T-helper 9 cell (primary cell): ENCODE data around the gene ORC6.

Experiments used
- DNase-seq: peaks from one replicate; pipeline ENCODE4 v3.0.0-alpha.2; 2020

Gene ORC6

DNA sequence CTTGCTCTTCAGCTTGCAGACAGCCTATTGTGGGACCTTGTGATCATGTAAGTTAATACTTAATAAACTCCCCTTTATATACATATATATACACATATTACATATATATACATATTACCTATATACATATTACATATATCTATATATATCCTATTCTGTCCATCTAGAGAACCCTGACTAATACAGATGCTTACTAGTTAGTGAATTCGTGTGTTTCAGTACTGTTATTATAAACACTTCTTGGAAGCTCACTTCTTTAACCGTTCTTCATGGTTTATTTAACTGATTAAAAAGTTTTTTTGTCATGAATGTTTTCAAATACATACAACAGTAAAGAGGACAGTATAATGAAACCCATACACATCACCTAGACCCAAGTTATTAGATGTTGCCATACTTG lies 12.6 kb downstream of the ORC6 start:
- no peak for DNase-seq

DNA sequence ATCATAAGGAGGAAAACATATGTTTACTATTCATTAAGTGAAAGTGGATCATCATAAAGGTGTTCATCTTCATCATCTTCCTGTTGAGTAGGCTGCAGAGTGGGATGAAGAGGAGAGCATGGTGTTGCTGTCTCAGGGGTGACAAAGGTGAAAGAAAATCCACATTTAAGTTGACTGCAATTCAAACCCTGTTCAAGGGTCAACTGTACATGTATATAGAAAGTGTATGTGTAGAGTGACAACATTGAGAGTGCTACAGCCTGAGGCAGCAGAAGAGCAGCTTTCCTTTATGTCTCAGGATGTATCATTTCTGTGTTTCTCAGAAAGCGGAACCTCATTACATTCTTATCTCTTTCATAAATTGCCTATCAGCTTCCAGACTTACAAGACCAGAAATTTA lies 17.2 kb downstream of the ORC6 start:
- DNase-seq: no peak

DNA sequence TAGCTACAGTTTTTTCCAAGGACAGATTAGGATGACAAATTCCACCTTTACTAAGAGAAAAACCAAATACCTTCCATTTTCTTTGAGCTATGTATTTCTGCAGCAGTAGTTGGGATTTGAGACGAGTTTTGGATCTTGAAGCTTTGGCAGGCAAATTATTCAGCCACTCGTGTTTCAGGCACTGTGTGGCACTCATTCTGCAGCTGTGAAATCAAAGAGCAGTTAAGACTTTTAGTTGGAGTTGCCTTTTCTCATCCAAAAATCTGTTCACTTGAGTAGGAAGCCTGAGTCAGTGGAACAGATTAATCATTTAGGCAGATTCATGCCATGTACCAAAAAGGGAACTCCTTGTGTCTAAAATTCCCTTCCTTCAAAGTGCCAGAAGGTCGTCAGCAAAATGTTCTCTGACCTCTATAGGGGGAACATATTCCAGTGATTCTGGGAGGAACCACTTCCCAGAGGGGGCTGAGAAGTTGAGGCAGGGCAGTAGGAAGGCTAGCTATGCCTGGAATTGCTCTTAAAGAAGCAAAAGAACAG lies 20.1 kb downstream of the ORC6 start:
- DNase-seq: no peak

DNA sequence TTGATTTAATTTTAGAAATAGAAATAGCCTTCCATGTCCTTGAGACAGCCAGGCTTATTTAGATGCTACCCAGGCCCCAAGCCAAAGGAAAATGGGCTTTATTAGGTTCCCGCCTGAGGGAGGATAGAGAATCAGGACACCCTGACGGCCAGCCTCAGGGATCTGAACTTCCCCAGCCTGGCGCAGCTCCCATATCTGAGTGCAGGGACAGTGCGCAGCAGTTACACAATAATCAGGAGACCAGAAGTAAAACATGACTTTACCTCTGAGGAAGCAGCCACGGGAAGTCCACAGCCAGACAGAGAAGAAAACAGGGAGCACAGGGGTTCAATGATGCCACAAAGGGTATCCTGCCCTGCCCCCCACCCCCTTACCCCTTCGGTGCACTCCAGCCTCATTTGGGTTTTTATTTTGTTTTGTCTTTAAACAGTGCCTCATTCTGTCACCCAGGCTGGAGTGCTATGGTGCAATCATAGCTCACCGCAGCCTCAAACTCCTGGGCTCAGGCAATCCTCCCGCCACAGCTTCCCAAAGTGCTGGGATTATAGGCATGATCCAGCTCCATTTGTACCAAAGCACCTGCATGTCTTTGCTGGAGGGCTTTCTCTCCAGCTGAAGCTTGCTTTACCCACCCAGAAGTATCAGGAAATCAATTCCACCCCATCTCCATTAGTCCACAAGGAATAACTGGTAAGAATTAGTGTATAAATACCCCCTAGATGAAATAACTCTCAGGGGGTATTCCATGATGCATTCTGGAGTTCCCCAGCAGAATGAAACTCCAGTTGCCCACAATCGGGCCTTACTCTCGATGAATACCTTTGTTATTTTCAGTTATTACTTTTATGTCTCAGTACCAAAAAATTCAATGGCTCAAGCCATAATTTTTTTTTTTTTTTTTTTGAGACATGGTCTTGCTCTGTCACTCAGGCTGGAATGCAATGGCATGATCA lies 21.9 kb downstream of the ORC6 start:
- no peak for DNase-seq

DNA sequence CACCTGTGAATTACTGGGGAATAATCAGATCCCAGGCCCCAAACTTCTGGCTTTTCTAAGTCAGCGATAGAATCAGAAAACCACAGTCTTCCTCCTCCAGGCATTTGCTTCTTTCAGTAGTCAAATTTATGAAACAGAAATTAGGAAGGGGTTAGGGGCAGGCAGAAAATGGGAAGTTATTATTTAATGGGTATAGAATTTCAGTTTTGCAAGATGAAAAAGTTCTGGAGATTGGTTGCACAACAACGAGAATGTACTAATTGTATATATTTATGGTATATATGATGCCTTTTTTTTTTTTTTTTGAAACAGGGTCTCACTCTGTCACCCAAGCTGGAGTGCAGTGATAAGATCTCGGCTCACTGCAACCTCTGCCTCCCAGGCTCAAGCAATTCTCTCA lies 23.5 kb downstream of the ORC6 start:
- DNase-seq: no peak

DNA sequence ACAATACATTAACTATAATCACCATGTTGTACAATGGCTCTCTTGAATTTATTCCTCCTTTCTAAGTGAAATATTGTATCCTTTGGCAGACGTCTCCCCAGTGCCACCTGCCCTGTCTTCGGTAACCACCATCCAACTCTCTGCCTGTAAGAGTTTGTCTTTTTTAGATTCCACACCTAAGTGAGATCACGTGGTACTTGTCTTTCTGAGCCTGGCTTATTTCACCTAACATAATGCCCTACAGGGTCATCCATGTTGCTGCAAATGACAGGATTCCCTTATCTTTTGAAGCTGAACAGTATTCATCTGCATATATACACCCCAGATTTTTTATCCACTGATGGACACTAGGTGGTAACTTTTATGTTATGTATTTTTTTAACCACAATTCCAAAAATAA lies 24.2 kb downstream of the ORC6 start:
- no peak for DNase-seq

DNA sequence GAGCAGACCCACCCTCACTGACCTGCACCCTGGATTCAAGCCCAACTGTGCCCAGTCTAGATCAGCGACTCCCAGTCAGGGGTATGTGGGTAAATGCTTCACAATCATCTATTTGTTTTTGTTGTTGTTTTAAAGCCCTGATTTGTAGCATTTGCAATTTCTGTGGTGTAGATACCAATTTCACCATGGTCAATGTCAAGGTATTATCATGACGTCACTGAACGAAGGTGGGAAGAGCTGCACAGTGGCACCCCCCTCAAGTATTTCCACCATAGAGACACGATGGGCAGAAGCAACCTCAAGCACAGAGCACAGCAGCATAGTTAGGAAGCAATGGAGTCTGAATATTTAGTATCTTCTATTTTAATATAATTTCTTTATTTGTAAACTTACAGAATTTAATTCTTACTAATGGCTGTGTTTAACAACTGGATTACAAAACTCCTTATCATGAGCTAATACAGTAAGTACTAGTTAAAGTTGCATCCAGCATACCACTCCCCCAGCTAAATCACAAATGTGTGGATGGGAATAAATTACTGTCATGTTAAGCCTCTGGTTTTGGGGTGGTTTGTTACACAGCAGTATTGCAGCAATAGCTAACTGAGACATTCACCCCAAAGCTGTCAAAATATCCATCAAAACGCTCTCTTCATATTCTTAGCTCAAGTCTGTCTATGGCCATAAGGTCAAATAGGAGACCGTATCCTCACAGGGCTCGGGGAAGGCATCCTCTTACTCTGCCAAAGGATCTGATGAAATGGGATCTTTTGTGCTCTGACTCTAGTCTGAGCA lies 25.5 kb downstream of the ORC6 start:
- DNase-seq: no peak

DNA sequence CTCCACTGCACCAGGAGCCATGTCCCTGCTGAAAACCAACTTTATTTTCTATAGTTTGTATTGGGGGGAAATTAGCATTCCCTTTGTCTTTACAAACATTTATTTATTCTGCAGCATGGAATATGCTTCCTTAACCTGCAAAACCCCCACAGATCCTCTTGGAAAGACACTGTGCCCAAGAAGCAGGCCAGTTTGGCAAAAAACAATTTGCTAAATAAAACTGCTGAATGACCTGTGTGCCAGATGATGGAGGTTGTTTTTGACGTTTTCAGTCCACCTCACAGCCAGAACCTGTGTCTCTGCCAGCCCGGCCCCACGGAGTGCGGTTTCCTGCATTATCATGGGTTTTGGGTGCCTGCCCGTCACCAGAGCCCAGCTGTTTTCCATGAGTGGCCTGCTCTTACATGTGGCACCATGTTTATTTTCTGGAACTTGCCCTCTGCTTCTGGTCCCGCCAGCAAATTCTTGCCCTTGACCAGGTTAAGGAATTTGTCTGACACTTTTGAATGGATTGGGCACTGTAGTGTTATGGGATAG lies 26.4 kb downstream of the ORC6 start:
- DNase-seq: no peak

DNA sequence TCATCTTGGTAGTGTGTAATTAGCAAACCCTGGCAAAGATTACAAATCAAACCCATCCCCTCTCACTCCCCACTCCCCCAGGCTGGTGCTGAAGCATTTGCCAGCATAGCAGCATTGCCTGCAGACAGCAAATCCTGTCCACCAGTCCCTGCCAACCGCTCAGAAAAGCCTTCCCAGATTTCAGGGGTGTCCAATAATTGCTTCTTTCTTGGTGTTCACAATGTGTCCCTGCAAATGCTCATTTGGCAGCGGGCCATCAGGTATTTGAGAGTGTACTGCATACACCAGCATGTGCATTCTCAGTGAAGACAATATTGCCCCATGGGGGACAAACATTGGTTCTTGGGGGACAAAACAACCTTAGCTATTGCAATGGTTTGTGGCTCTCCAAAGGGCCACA lies 28.2 kb downstream of the ORC6 start:
- DNase-seq: no peak

DNA sequence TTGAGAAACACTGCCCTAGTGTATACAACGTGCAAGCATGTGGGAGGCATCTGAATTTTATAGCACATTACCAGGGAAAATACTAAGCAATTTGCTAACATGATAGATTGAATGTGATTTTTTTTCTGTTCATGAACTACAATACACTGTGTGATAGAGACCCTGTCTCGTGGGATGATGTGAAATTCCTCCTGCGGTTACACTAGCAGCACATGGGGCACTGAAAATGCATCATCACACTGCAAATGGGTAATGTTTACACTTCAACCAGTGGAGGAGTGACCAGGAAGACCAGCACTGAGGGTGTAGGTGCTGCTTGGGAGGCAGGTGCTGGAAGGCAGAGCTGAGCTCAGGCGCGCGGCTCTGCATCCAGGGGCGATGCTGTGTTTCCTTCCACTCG lies 28.8 kb downstream of the ORC6 start:
- DNase-seq: no peak

DNA sequence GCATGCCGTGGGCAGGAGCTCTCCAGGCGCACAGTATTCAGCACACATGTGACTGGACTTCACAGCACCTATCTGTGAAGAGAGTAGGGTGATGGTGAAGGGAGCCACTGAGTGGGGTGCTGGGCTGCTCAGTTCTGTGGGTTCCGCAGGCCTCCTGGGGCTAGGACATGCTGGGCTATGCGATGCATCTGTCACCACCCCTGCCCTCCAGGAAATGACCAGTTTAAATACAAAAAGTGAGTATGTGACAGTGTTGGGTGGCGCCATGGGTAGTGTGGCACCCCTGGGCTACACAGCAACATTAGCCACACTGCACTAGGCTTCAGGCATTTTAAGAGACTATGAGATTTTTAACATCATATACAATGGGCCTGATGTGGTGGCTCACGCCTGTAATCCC lies 30.1 kb downstream of the ORC6 start:
- no peak for DNase-seq

DNA sequence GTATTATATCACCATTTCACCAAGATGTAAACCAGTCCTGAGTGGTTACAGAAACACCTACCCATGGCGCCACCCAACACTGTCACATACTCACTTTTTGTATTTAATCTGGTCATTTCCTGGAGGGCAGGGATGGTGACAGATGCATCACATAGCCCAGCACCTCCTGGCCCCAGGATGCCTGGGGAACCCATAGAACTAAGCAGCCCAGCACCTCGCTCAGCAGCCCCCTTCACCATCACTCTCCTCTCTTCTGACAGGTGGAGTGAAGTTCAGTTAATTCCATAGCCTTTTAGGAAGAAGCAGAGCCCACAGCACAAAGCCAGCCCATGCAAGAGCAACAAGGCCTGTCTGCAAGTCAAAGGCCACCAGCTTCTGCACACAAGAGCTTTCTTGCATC lies 31.2 kb downstream of the ORC6 start:
- DNase-seq: no peak

DNA sequence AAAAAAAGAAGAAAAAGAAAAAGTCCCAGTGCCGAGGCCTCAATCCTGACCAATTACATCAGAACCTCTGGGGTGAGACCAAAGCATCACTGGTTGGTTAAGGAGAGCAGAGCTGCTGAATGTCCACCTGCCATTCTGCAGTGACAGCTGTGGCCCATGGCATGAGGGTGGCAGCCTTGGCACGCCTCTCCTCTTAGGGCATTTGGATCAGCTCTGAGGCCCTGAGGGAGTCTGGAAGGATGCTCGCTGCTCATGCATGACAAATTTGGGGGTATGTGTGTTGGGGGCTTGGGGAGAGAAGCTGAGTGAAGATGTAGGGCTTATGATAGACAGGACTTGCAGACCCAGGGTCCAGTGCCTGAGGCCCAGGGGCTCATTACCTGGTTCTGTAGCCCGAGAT lies 32.4 kb downstream of the ORC6 start:
- no peak for DNase-seq

DNA sequence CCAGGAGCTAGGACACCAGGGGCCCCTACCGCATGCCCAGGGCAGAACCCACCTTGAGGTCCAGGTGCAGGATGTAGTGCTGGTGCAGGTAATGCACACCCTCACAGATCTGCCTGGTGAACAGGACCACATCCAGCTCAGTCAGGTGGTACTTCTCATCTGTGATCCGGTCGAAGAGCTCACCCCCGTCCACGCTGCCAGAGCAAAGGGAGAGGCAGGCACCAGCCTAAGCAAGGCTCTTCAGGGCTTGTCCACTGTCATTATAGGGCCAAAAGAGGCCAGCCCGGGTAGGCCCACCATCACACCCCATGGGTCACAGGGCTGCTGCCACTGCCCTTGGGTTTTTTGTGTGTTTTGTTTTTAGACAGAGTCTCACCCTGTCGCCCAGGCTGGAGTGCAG lies 37.7 kb downstream of the ORC6 start:
- no peak for DNase-seq

DNA sequence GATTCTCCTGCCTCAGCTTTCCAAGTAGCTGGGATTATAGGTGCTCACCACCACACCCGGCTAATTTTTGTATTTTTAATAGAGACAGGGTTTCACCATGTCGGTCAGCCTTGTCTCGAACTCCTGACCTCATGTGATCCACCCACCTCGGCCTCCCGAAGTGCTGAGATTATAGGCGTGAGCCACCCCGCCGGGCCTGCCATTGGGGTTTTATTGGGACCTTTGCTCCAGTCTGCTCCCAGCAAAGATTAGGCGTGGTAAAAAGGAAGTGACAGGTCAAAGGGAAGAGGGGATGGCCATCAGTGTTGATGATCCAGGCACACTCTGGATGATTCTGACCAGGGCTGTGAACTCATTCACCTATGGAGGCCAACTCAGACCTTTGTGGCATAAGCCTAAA lies 38.2 kb downstream of the ORC6 start:
- DNase-seq: no peak

DNA sequence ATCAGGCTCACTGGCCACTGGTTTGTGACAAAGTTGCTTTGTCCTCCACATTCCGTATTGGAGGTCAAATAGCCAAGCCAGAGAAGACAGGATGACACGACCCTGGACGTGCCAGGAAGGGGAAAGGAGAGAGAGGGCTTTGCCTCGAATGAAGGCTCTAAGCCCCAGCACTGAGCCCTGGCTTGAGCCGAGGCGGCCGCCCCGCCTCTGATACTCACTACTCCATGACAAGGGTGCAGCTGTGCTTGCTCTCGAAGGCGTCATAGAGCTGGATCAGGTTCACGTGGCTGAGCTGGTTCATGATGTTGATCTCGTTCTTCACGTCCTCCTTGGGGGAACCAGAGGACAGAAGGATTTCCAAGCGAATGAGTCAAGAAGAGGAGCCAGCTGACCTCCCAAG lies 39.3 kb downstream of the ORC6 start:
- DNase-seq: no peak

DNA sequence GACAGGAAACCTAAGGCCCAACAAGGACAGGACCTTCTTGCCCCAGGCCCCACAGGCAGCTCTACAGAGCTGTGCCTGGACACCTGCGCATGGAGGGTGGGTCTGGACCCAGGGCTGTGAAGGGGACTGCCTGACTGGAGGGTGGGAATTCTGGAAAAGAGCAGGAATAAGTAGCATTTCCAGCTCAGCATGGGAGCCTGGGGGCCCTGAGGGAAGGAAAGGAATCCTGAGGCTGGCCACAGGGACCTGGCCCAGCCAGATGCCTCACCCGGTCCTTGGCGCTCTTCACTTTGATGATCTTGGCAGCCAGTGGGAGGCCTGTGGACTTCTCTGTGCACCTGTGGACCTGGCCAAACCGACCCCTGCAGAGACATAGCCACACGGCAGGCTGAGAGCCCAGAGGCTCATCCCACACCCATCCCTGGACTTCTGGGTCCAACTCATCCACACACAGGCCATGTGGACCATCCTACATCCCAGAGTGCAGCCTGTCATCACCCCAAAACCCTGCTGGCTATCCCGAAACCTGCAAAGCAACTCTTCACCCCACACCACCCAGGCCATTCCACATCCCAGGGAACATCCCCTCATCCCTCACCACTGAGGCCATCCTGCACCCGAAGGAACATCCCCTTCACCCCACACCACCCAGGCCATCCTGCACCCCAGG lies 40.0 kb downstream of the ORC6 start:
- DNase-seq: no peak

DNA sequence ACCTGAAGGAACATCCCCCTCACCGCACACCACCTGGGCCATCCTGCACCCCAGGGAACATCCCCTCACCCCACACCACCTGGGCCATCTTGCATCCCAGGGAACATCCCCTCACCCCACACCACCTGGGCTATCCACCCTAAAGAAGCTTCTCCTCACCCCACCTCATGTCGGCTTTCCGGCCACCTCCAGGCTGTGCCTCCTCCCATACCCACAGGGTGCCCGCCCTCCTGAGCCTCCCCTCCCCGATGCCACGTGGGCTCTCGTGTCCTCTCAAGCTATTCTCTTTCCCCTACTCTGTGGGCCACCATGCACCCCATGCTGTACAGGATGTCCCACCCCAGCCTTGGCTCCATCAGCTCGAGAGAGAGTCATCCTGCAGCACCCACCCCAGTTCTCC lies 40.7 kb downstream of the ORC6 start:
- no peak for DNase-seq

DNA sequence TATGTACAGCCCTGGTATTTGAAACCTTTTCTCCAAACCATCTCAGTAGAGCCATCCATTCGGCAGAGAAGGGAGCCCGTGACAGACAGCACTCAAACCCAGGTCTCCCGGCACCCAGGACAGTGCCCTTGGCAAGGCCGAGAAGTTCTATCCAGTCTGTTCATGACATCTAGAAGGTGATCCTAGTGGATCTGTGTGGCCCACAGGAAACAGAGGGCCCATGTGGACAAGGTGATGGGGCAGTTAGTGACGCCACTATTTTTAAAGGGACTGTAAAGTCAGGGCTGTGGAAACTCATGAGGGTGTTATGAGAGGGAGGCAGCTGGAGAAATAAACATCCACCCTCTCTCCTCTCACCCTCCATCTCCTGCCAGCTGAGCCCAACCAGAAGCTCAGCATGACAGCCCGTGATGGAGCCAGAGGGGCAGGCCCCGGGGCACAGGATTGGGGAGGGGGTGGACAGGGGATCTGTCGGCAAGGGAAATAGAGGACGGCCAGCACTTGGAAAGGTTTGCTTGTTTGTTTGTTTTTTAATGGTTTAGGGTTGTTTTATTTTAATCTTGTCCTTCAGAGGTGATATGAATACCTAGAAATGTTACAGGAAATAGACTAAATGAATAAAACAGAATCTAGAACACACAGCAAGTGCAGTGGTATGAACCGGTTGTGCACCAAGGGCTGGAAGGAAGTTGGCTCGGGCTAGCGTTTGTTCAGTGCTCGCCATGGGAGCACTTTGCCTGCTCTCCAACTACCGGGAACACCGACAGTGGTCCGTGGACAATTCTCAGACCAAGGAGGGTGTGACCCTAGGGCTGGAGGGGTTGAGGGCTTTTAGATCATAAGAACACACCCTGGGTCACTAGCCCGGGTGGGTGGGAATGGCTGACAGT lies 41.6 kb downstream of the ORC6 start:
- no peak for DNase-seq

DNA sequence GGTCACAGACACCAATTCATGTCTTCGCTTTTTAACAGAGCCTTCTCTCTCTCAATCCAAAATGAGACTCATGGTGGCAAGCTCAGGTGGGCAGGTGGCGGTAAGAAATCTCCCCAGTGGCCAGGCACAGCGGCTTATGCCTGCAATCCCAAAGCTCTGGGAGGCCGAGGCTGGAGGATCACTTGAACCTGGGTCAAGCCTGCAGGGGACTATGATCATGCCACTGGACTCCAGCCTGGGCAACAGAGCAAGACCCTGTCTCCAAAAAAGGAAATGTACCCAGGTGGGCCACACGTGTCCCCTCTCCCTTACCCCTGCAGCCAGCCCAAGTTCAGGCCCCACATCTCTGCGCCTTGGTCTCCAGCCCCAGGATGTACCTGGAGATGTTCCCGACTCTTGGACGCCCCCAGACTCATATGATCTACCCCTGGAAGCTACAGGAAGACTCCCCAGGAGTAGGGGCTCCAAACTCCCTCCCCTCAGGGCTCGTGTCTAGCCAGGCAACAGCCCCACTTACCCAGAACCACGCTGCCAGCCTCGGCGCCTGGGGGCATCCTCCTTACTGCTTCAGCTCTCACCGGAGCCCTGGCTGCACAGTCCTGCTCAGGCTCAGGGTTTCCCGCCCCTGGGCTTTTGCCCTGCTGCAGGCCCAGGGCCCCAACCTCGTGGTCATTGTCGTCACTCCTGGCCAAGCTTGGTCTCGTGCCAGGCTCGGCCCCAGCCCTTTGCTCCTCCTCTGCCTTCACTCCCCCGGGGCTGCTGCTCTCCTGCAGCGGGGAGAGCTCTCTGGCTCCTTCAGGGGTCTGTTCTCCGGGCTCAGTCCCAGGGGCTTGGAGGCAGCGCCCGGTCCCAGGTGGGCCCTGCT lies 42.5 kb downstream of the ORC6 start:
- DNase-seq: no peak

DNA sequence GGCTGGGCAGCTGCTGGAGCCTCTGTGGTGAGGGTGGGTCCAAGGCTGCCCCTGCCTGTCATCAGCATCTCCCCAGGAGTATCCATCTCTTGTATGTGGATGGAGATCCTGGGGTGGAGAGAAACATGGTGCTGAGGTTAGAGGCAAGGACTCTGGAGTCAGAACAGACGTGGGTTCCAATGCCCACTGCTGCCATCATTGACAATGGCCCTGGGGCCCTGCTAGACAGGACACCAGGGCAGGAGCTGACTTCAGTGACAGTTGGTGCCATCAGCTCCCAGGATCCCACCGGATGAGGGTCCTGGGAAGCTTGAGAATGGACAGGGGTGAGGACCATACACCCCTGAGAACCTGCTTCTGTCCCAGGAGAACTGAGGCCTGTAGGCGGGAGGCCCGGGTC lies 43.1 kb downstream of the ORC6 start:
- no peak for DNase-seq
